HG02610 (cell line): ENCODE data around the gene SEMA4B.

ENCODE experiments used
- ATAC-seq: cut with Tn5 transposase; IDR thresholded peaks from one replicate; pipeline ENCODE4 v1.9.1; 2021; ENCODE audit warnings: mild to moderate bottlenecking, moderate library complexity; ENCODE audit not compliant: unreplicated experiment

SEMA4B gene

GRCh38 chr15:90225504-90226234 is 24.5 kb downstream of the SEMA4B start:
- no peak for ATAC-seq

DNA sequence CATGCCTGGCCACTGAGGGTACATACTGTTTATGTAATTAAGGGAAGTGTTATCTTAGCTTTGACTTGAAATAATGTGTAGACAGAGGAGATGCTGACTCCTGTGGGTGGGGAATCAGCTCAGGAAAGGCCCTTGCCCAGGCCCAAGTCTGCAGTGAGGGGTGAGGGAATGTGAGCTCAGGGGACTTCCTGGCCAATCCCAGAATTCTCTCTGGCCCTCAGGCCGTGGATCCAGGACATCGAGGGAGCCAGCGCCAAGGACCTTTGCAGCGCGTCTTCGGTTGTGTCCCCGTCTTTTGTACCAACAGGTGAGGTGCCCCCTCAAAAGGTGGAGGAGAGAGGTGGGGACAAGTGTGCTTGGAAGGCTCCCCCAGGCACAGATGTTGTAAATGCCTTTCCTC is 26.2 kb downstream of the SEMA4B start:
- ATAC-seq = no peak

DNA sequence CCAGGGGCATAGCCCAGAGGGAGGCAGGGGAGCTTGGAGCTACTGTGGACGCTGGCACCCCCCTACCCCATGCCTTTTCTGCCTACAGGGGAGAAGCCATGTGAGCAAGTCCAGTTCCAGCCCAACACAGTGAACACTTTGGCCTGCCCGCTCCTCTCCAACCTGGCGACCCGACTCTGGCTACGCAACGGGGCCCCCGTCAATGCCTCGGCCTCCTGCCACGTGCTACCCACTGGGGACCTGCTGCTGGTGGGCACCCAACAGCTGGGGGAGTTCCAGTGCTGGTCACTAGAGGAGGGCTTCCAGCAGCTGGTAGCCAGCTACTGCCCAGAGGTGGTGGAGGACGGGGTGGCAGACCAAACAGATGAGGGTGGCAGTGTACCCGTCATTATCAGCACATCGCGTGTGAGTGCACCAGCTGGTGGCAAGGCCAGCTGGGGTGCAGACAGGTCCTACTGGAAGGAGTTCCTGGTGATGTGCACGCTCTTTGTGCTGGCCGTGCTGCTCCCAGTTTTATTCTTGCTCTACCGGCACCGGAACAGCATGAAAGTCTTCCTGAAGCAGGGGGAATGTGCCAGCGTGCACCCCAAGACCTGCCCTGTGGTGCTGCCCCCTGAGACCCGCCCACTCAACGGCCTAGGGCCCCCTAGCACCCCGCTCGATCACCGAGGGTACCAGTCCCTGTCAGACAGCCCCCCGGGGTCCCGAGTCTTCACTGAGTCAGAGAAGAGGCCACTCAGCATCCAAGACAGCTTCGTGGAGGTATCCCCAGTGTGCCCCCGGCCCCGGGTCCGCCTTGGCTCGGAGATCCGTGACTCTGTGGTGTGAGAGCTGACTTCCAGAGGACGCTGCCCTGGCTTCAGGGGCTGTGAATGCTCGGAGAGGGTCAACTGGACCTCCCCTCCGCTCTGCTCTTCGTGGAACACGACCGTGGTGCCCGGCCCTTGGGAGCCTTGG is 27.0 kb downstream of the SEMA4B start:
- ATAC-seq = no peak

GRCh38 chr15:90228960-90229359 is 27.8 kb downstream of the SEMA4B start:
- ATAC-seq = no peak

DNA sequence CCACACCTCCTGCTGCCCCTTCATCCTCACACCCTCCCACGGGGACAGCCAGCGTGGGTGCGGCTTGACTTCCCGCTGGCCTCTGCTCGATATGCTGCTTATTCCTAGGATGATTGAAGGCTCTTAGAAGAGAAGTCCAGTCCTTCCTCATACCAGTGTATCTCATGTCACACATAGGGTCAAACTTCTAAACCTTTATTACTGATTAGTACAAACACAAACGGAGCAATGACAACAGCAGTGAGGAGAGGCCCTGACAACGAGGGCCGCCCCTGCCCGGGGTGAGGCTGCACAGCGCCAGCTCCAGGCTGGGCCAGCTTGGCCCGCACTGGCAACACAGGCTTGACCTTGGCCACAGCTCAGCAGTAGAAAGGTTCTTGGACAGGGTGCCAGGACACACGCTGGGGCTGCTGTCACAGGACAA is 29.0 kb downstream of the SEMA4B start:
- ATAC-seq = no peak

DNA sequence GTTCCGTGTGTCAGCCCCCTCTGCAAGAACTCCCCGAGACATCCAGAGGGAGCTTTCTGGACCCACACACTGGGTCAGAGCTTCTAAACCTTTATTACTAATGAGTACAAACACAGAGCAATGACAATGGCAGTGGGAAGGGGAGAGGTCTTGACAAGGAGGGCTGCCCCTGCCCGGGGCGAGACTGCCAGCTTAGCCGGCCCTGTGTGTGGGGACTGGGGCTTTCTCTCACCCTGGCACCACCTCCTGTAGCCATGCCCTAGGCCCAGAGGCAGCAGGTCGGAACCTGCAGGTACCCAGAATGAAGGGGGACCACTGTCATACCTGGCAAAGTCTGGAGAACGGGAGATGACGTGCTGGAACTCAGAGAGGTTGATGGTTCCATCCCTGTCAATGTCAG is 29.5 kb downstream of the SEMA4B start:
- ATAC-seq = no peak

DNA sequence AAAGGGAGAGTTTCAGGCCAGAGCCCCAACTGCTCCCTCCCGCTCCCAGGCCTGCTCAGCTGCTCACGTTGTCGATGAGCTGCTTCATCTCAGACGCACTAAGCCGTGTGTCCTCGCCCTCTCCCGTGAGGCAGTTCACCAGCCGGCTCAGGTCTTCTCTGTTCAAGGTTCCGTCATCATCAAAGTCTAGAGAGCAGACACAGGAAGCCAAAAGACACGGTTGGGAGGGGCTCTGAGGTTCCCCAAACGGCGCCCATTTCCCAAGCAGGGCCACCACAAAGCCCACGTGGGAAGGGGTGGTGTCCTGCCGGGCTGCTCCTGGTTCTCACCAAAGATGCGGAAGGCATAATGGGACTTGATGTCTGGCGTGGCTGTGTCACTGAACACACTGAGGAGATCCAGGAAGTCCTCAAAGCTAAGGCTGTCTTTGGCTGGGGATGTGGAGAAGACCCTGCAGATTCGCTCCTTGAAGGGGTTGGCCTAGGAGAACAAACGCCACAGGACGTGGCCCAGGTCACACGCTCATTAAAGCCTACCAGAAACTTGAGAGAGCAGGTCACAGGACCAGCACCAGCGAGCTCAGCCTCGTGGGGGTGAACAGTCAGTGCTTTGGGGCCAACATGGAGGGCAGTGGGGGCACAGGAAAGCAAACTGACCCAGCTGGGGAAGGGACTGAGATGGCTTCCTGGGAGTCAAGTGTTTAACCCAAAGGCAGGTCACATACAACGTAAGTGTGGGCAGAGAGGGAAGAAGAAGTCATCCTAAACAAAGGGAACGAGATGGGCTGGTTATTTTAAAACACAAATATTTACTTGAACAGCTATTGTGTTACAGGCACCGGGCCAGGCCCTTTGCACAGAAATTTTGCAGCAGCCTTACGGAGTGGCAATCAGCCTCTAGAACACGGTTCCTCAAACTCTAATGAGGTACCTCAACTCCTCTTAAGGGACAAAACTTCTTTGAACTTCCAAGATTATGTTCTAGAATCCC is 30.2 kb downstream of the SEMA4B start:
- no peak for ATAC-seq

- ATAC-seq = no peak
Measured at GRCh38 chr15:90232196-90232595, 31.1 kb downstream of the SEMA4B start.

- ATAC-seq = no peak
Measured at GRCh38 chr15:90232941-90233386, 31.8 kb downstream of the SEMA4B start.

DNA sequence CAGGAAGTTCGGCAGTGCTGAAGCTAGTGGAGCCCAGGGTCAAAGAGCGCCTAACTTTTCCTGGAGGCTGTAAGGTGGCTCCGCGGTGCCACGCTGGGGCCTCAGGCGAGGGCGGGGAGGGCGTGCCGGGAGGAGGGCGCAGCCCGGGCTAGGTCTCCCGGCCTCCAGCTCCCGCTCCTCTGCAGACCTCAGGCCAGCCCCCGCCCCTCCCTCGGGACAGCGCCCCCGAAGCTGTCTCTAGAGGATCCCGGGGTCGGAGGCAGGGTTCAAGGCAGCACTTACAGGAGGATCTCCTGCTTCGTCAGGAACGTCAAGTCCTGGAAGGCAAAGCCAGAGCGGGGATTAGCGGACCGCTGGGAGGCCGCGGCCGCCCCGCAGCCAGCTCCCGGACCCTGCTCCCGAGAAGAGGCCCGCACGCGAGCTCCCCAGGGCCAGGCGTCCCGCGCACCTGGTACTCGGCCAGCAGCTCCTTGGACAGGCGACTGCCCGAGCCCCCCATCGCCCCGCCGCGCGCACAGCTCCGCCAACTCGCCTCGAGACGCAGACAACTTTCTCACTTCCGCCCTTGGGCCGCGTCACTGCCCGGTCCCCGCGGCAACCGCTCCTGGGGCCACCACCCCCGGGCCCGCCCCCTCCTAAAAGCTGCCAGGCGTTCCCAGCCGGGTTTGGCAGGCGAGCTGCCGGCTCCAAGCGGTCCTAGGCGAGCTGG is 32.4 kb downstream of the SEMA4B start, which contains the start of gene CIB1:
CIB1 (minus strand) TSS at position 555 of the 709 bp plus-strand sequence; CDS start at position 499, 56 bp downstream.
- peak; percentile 87 for ATAC-seq

- ATAC-seq = peak; percentile 73
Measured at GRCh38 chr15:90234096-90234988, 33.2 kb downstream of the SEMA4B start, which contains the start of gene GDPGP1. TSS of gene GDPGP1 (plus strand) at chr15:90234209. CDS start at chr15:90240909, 6,700 bp downstream.

DNA sequence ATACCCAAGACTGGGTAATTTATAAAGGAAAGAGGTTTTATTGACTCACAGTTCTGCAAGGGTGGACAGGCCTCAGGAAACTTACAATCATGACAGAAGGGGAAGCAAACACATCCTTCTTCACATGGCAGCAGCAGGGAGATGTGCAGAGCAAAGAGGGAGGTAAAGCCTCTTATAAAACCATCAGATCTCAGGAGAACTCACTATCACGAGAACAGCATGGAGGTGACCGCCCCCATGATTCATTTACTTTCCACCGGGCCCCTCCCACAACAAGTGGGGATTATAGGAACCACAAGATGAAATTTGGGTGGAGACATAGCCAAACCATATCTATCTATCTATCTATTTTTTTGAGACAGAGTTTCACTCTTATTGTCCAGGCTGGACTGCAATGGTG is 38.2 kb downstream of the SEMA4B start:
- no peak for ATAC-seq

- ATAC-seq = no peak
Measured at GRCh38 chr15:90240856-90241255, 39.7 kb downstream of the SEMA4B start.

DNA sequence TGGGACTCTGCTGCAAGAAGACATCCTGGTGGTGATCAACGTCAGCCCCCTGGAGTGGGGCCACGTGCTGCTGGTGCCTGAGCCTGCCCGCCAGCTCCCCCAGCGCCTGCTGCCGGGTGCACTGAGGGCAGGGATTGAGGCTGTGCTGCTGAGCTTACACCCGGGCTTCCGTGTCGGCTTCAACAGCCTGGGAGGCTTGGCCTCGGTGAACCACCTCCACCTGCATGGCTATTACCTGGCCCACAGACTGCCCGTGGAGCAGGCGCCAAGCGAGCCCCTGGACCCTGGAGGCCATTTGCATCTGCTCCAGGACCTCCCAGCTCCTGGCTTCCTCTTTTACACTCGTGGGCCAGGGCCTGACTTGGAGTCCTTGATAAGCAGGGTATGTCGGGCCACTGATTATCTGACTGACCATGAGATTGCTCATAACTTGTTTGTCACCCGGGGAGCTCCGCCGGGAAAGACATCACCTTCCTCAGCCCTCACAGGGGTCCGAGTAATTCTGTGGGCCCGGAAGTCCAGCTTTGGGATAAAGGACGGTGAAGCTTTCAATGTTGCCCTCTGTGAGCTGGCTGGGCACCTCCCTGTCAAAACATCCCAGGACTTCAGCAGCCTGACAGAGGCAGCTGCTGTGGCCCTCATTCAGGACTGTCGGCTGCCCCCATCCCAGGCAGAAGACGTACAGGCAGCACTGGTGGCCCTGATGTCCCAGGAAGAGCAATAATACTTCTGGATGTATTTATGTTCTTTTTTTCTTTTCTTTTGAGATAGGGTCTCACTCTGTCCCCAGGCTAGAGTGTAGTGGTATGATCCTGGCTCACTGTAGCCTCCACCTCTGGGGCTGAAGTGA is 40.4 kb downstream of the SEMA4B start:
- no peak for ATAC-seq

DNA sequence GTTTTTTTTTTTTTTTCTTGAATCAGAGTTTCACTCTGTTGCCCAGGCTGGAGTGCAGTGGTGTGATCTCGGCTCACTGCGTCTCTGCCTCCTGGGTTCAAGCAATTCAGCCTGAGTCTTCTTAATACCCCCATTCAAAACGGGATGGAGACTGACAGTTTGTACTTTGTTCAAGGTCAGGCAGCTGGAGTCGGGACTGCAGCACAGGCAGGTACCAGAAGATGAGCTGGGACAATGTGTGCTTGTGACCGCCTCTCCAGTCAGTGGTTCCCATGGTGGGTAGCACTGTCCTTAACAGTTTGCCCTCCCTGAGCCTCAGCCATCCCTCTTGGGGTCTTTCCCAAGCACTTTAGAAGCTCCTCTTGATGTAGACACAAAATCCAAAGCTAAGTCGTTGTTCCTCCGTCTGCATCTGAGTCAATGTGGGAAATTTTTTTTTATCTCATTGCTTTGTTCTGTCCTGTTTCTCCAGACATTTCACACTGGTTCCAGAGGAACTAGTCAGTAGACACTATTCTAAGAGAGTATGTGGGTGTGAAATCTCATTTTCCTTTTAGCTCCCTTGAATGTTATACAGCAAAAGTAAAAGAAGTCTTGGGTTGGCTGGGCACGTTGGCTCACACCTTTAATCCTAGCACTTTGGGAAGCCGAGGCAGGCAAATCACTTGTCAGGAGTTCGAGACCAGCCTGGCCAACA is 43.0 kb downstream of the SEMA4B start:
- ATAC-seq = no peak

- ATAC-seq = no peak
Measured at GRCh38 chr15:90248789-90249202, 47.7 kb downstream of the SEMA4B start.

DNA sequence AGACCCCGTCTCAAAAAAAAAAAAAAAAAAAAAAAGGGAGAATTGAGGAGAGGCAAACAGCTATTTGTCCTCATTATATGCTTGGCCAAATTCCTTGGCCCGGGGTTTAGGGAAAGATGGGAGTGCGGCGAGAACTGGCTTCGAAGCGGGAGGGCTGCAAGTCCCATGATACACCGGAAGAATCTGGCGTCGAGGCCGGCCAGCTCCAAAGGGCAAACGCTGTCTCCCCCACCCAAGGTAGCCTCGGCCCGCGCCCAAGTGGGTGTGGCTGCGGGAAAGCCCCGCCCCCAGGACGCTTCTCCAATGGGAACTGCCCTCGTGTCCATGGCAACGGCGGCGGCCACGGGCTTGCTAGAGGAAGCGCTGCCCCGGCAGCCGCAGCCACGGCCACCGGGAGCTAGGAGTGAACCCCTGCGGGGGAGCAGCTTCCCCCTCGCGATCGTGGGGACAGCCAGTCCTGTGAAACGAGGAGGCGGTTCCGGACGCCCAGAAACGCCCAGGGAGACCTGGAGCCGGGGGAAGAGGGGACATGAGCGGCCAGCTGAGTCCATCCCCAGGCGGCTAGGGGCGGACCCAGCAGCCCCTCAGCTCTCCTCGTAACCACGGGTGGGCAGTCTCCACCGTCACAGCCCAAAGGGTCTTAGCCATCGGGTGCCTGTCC is 48.2 kb downstream of the SEMA4B start, which contains the start of gene TTLL13:
TTLL13 (plus strand) TSS at position 354 of the 661 bp plus-strand sequence. CDS start 1,075 bp downstream, outside the sequence.
- ATAC-seq = peak; percentile 45
